Activated gamma-delta T cell treated with Interleukin-2 at 50 U/mL for 16 hours (primary cell): ENCODE data around the gene SGMS1.
"Not testable (repeated sequence)": the region's sequence is repeated elsewhere in the genome, so short reads cannot be mapped to it uniquely, and the experiment has no call there.

Experiments
- DNase-seq: peaks from one replicate; pipeline ENCODE4 v3.0.0-alpha.2; 2020

Gene SGMS1

DNA sequence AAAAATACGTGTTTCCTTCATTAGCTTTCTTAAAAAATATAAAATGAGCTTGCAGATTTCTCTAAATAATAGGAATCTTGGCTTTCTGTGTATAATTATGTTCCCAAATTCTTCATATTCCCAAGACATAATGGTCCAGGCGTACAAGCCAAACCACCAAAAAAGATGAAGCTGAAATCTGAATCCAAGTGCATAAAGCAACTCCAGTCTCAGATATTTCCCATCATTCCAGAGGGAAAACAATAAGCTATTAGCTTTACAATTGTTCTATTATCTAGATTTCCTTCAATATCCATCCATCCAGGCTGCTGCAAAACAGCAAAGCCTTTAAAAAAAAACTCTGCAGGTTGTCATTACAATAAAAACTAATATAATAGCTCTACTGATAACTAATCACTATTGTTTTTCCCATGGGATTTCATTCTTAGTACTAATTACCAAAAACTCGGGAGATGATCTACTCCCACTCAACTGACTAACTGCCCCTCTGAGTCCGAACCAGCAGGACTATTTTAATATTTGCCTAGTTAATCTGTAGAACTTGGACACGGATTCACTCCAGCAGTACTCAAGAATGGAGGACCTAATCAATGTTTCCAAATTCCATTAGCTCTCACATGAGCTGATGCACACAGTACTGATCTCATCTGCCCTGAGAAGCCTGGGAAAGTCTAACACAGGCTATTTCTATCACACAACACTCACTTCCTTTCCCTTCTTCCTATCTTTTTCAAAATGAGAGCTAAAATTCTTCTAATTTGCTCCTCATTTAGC lies 263.5 kb downstream of the SGMS1 start:
- no peak for DNase-seq

DNA sequence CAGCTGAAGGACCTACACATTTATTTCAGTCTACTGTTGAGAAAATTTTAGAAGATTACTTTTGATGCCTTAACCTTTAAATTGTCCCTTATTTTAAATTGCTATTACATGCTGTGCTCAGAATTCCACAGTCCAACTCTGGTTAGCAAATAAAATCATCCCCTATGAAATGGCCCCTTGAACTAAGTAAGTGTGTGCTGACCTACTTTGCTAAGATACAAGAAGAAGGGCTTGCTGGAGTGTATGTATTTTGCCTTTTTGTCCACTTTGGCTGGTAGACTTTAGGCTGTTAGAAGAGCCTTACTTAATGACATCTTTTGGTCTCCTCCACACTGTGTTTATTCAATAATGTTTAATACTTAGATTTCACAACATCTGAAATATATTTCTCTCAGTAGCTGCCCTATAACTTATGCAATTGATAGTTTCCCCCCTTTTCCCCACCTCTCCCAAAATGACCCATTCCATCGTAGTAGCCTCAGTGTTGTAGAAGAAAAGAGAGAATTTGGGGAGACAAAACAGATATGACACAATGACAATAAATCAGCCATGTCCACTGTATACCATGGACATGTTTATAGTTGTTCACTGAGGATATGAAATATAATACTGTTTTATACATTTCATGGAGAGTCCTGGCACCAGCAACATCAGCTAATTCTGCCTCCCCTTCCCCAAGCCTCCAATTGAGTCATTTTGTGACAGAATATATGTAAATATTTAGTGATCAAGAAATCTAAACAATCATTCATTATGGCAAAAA lies 264.6 kb downstream of the SGMS1 start:
- no peak for DNase-seq

DNA sequence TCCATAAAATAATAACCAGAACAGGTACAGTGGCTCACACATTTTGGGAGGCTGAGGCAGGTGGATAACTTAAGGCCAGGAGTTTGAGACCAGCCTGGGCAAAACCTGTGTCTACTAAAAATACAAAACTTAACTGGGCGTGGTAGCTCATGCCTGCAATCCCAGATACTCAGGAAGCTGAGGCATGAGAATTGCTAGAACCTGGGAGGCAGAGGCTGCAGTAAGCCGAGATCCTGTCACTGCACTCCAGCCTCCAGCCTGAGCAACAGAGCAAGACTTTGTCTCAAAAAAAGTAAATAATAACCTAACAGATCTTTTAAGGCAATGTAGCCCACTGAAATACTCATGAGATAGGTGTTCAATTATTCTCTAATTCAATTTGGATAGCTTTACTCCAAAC lies 265.3 kb downstream of the SGMS1 start:
- no peak for DNase-seq

DNA sequence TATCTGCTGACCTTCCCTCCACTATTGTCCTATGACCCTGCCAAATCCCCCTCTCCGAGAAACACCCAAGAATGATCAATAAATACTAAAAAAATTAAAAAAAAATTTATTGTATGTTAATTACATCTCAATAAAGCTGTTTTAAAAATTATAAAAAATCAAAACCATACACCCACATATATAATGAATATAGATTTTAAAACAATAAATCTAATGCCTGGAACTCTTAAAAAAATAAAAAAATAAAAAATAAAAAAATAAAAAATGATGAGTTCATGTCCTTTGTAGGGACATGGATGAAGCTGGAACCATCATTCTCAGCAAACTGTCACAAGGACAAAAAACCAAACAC lies 267.3 kb downstream of the SGMS1 start:
- DNase-seq = not testable (repeated sequence)

DNA sequence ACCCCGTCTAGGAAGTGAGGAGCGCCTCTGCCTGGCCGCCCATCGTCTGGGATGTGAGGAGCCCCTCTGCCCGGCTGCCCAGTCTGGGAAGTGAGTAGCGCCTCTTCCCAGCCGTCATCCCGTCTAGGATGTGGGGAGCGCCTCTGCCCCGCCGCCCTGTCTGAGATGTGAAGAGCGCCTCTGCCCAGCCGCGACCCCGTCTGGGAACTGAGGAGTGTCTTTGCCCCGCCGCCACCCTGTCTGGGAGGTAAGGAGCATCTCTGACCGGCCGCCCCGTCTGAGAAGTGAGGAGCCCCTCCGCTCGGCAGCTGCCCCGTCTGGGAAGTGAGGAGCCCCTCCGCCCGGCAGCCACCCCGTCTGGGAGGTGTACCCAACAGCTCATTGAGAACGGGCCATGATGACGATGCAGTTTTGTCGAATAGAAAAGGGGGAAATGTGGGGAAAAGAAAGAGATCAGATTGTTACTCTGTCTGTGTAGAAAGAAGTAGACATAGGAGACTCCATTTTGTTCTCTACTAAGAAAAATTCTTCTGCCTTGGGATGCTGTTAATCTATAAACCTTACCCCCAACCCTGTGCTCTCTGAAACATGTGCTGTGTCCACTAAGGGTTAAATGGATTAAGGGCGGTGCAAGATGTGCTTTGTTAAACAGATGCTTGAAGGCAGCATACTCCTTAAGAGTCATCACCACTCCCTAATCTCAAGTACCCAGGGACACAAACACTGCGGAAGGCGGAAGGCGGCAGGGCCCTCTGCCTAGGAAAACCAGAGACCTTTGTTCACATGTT lies 267.9 kb downstream of the SGMS1 start:
- DNase-seq = not testable (repeated sequence)

DNA sequence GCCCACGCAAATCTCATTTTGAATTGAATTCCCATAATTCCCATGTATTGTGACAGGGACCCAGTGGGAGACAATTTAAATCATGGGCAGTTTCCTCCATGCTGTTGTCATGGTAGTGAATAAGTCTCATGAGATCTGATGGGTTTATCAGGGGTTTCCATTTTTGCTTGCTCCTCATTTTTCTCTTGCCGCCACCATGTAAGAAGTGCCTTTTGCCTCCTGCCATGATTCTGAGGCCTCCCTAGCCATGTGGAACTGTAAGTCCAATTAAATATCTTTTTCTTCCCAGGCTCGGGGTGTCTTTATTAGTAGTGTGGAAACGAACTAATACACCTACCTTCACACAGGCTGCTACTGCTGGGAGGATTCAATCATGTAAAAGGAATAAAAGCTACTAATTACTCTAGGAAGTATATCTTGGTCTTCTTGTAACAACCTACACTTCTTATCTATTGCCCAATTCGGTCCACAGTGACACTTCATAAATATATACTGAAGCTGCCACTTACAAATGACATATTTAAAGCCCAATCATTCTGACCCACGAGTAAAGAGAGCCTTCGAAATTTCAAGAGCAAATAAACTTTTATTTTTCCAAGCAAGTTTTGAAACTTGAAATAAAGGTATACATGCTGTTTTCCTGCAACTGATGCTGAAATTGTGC lies 272.1 kb downstream of the SGMS1 start:
- no peak for DNase-seq

DNA sequence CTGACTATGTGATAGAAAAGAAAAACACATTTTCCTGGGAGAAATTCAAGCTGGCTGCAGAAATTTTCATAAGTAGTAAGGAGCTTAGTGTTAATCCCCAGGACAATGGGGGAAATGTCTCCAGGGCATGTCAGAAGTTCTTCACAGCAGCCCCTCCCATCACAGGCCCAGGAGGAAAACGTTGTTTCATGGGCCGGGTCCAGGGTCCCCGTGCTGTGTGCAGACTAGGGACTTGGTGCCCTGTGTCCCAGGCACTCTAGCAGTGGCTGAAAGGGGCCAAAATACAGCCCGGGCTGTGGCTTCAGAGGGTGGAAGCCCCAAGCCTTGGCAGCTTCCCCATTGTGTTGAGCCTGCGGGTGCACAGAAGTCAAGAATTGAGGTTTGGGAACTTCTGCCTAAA lies 273.4 kb downstream of the SGMS1 start:
- DNase-seq = no peak

DNA sequence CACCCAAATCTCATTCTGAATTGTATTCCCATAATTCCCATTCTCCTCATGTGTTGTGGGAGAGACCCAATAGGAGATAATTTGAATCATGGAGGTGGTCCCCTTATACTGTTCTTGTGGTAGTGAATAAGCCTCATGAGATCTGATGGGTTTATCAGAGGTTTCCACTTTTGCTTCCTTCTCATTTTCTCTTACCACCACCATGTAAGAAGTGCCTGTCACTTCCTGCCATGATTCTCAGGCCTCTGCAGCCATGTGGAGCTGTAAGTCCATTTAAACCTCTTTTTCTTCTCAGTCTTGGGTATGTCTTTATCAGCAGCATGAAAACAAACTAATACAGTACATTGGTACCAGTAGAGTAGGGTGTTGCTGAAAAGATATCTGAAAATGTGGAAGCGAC lies 274.2 kb downstream of the SGMS1 start:
- DNase-seq = no peak

DNA sequence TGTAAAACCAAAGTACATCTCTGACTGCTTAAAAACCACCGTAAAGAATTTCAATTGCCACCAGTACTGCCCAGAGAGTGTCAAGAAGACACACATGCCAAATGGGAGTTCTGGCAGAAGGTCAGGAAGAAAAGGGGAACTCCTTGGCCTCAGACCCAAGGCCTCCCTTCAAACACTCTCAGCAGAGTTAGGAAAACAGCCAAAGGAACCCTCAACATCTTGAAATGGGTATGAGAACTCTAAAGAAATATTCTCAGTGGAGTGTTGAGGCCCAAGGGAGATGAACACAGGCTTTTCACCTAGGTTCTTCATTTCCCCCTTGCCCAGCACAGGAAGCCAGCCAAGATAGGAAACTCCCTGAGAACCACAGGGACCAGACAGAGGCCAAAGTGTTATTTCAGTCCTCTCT lies 276.4 kb downstream of the SGMS1 start:
- no peak for DNase-seq

DNA sequence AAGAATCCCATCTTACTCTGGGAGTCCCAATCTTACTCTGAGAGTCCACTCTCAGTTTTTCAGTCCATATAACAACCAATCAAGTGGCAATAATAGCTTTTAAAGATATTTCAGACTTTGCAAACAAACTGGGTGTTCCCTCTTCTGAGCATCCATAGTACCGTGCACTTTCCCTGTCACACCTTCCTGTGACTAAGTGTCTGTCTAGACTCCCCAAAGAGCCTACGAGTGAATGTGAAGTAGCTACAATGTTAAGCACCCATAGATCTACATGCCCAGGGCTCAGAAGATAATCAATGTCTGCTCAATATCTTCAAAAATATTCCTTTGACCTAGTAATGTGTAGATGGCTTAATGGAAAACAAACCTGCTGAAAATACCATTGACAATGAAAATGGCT lies 276.8 kb downstream of the SGMS1 start:
- no peak for DNase-seq

DNA sequence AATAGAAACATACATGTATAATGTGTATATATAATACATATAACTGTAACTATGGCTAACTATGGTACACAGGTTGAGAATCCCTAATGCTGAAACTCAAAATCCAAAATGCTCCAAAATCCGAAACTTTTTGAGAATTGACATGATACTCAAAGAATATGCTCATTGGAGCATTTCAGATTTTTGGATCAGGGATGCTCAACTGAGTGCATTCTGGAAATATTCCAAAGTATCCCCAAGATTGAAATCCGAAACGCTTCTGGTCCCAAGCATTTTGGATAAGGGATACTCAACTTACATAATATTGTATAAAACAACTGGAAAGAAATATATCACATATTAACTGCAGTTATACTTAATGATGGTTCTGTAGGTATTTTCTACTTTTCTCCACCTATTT lies 278.2 kb downstream of the SGMS1 start:
- no peak for DNase-seq

DNA sequence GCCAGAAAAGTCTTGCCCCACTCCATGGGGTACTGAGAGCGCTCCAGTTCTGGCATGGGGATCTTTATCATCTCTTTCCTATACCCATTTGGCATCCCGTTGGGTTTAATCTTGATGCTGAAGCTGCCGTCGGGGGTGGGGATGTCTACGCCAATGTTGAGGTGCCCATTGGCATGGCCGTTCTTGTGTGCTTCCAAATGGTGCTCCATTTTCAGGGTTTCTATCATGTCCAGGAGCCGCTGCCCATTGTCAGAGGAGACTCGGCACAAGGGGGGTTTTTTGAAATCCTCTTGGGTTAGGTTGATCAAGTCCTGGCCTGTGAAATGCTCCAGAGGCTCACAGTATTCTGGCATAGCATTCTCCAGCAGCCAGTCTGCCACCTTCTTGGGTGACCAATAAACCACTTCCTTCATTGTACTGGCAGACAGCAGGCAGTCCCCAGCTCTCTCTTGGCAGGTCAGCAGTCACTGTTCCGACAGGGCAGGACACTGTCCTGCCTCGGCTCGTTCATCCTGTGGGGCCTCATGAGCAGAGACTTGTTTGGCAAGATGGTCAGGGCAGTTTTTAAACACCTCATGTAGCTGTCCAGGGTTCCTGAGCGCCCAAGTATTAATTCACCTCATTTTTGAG lies 279.9 kb downstream of the SGMS1 start:
- DNase-seq = no peak

DNA sequence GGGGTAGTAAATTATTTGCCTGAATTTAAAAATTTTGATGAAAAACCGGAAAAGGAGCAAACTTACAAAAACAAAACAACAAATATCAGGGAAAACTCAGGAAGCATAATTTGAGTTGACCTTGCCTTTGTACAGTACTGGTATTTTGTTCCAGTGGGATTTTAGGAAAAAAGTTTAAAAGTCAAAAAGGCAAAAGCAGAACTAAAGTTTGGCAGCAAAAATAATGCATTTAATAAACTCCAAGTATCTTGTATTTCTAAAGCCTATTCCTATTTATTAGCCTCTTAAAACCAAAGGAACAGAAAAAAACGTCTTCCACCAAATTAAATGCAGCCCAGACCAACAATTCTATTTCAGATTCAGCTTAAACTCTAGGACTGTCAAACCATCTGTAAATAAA lies 281.8 kb downstream of the SGMS1 start:
- no peak for DNase-seq

DNA sequence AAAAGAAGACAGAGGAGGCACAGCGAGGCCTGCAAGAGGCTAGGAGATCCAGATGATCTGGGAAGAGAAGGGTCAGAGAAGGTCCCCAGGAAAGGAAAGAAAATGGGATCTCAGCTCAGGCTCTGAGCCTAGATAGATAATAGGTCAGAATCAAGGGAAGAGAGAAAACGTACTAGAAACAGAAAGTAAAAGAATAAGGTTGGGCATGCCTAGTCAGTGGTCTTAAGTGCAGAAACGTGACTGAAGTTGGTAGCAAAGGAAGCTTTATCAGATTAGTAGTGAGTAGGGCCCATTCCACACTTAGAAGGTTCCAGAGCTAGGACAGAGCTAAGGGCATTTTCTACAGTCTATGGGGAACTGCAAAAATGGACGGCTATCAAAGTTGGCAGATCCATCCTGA lies 287.6 kb downstream of the SGMS1 start:
- DNase-seq = no peak

DNA sequence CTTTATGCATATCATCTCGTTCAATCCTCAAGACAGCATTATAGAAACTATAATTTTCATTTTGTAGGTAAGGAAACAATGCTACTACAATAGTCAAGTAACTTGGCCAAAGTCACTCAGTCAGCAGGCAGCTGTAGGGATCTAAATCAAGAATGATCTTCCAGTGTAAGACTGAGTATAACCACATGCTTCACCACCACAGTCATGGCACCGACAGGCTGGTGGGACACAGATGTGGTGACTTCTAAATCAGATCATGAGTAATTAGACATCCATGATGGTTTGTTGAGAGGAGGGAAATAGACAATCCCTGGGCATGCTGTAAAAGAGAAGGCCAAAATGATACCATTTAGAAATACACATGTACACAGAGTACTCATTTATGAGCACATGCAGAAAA lies 288.4 kb downstream of the SGMS1 start:
- DNase-seq = no peak

DNA sequence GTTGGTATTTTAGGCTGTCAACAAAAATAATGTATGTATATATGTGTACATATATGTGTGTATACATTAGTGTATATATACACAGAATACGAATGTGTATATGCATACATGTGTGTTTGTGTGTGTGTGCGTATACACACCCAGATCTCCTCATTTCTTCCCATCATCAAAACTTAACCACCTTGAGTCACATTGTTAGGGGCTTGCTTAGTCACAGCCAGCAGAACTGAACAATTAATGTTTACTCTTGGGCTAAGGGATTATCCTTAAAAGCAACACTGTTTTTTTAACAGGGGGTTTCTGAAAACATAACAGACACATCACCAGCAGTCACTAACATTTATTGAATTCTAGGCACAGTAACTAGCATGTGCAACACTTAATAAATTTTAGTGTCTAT lies 289.5 kb downstream of the SGMS1 start:
- no peak for DNase-seq

DNA sequence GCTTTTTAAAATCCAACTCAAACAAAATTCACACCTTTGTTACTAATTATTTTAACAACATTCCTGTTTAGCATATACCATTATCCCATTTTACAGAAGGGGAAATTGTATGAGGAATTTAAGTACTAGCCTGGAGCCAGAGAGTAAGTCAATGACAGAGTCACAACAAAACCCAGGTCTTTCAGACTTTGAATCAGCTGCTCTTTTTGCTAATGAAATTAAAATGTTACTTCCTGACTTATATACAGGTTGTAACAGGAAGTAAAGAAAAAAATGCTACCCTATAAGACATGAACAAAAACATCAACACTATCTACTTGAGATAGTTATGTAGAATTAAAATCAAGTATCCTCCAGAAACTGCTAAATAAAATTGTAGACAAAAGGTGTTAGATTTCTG lies 289.9 kb downstream of the SGMS1 start:
- no peak for DNase-seq

DNA sequence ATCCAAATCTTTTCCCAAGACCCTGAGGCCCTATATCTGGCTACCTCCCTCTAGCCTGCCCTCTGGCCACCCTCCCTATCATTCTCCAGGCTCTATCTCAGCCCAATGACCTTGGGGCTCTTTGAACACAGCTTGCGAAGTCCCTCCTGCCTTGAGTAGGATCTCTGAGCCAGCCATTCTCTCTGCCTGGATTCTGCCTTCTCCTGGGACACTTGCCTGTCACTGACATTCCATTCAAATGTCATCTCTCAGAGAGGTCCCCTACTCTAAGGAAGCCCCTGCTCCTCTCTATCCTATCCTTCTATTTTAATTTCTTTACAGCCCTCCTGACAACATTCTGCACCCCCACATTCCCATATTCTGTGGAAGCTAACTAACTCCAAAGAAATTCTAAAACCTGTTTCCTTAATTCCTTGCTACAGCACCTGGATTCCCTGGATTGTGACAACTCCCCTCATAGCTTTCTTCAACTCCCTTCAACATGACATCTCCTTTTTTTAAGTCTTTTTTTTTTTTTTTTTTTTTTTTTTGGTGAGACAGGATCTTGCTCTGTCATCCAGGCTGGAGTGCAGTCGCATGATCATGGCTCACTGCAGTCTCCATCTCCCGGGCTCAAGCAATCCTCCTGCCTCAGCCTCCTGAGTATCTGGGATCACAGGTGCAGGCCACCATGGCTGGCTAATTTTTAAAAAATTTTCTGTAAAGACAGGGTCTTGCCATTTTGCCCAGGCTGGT lies 291.5 kb downstream of the SGMS1 start:
- DNase-seq = no peak

DNA sequence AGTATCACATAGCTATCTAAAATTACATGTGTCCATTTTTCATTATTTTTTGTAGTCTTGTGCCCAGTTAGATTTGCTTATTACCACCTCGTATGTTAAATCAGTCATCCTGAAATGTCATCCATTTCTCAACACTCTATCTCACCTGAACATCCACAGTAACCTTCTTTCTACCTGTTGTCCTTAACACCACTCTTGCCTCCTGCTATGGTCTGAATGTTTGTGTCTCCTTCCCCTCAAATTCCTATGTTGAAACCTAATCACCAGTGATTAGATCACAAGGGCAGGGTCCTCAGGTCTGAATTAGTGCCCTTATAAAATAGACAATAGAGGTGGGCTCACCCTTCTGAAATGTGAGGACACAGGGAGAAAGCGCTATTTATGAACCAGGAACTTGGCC lies 292.3 kb downstream of the SGMS1 start:
- no peak for DNase-seq

DNA sequence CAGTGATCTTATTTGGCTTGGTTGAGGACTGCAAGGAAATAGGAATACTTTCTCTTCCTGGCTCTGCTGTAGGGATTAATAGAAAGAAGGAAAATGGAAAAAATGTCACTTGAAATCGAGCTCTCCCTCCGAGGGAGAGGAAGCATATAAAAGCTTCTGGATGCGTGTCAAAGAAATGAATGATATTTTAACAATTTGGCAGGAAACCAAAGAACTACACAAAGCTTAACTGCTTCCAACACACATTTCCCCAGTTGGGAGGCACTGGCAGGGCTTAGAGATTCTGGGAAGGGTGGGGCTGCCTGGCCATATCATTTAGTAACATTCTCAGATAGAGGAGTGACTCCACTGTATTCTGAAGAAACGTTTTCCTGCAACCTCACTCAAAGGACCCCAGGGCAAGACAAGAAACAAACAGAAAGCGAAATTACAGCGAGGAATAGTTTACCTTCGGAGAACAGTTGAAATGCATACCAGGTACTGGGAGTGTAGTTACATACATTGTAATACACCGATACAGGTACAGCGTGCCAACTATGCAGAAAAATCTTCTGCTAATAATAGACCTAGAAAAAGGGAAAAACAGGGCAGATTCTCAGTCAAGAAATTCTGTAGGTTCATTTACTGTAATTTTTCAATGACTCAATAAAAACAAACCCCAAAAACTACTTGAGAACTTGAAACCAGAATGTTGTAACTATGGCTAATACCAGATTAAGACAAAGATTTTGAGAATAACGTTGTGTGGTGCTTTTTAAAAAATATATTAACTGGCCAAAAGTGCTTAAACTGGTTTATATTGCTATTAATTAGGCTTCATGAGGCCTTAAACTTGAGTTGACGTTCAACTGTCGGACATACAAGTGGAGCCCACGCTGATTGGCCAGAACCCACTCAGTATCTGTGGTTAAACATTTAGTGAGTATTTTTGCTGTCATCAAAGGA lies 296.7 kb downstream of the SGMS1 start:
- DNase-seq = no peak

DNA sequence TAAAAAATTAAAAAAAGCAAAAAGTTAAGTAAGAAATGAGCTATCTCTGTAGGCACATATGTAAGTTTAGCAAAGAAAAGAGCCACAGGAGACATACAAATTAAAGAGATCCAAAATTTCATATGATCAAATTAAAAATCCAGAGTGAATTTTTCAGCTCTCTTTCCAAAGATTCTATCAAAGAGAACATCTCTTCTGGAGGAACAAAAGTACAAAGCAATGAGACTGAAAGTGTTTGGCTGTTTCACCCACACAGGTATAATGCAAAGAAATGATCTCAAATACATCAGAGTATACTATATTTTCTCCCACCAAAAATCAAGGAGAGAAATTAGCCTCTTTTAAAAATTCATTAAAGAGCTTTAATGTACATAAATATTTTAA lies 297.6 kb downstream of the SGMS1 start:
- no peak for DNase-seq
